HL-60/S4 (cell line): ENCODE measurements around the gene PLEKHM2.

Experiments
- in situ Hi-C: fragments of 300-500 bp; cut with MboI; formaldehyde crosslinking; loops from 2 replicates; pipeline ENCODE4 v1.14.3; 2022; ENCODE audit warnings: low sequenced_read_pairs

PLEKHM2 gene

GRCh38 chr1:15777909-15778707 lies 94.0 kb downstream of the PLEKHM2 start:
- in situ Hi-C loops: no loop called here
